ENCODE measurements around the gene LONP1. TPM values are rescaled to one million over a fixed set of nuclear protein-coding genes. Genes with fewer than 3 reads are reported as not detected.

Gene LONP1
- total RNA-seq, 1 experiment from 2014 or later = 113 TPM

DNA sequence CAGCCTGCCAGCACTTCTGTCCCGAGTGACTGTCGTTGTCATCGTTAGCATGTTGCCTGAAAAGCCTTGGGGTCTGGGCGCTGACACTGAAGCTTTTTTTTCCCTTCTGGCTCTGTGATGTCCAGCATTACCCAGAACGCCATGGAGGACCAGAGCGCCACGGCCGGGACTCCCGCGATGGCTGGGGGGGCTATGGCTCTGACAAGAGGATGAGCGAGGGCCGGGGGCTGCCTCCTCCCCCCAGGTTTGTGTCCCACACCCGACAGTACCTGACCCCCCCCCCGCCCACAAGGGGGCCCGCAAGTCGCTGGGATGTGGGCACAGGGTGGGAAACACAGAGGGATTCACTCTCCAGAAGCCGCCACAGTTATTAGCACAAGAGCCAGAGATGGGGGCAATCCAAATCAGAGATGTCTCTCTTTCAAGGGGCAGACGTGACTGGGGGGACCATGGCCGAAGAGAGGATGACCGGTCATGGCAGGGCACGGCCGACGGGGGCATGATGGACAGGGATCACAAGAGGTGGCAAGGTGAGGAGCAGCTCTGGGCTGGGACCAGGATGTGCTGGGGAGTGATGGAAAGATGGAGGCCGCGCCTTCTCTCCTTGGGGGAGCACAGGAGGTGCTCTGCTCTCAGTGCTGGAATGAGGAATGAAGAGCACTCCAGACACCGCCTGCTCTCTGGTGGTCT lies 52.9 kb downstream of the LONP1 start:
- no peaks in the 10 kb centered on the region for H3K79me1 ChIP-seq (ENCODE audit: insufficient read depth, low read depth, low read length, poor library complexity, severe bottlenecking)
- no peaks in the 10 kb centered on the region for H3K23me2 ChIP-seq (ENCODE audit: insufficient read length, low read depth, low read length, poor library complexity, severe bottlenecking)
- no peak for DNase-seq
- TF ChIP-seq, protein P1, sequence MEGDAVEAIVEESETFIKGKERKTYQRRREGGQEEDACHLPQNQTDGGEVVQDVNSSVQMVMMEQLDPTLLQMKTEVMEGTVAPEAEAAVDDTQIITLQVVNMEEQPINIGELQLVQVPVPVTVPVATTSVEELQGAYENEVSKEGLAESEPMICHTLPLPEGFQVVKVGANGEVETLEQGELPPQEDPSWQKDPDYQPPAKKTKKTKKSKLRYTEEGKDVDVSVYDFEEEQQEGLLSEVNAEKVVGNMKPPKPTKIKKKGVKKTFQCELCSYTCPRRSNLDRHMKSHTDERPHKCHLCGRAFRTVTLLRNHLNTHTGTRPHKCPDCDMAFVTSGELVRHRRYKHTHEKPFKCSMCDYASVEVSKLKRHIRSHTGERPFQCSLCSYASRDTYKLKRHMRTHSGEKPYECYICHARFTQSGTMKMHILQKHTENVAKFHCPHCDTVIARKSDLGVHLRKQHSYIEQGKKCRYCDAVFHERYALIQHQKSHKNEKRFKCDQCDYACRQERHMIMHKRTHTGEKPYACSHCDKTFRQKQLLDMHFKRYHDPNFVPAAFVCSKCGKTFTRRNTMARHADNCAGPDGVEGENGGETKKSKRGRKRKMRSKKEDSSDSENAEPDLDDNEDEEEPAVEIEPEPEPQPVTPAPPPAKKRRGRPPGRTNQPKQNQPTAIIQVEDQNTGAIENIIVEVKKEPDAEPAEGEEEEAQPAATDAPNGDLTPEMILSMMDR (conservative IDR thresholded peaks at IDR 0.05) = no peak
- no peak overlapping the region for H3K14ac ChIP-seq (ENCODE audit: insufficient read depth, low read length)
- no peak overlapping the region for H4K91ac ChIP-seq (ENCODE audit: insufficient read length, low read depth, low read length)
- H3K9me3 ChIP-seq (ENCODE audit: control insufficient read depth, low read depth, low read length) = no peaks in the 10 kb centered on the region
- H3T11ph ChIP-seq (ENCODE audit: low read length) = no peak overlapping the region
- H3K4ac ChIP-seq (ENCODE audit: low read depth, low read length) = no peak overlapping the region
- no CpG with 5 or more reads among the region's 26 CpGs for WGBS (ENCODE audit: extremely low coverage, insufficient read length, low lambda C conversion rate)
- H3K4me1 Mint-ChIP-seq = peaks cover 7 to 14% of the 10 kb centered on the region in 2 experiments
- peaks cover 43 to 86% (median 70%) of the 10 kb centered on the region in 3 experiments; a peak in 6 of 7 replicates for H3K36me3 Mint-ChIP-seq (ENCODE audit: insufficient read depth in 1 of 3, low read depth in 3 of 3)
- H4K20me1 ChIP-seq (ENCODE audit: control insufficient read depth, insufficient read depth, insufficient read length) = peaks cover 4% of the 10 kb centered on the region
- no peak overlapping the region for H3K18ac ChIP-seq (ENCODE audit: insufficient read length, low read depth, low read length)
- H3K9me3 Mint-ChIP-seq = no peaks in the 10 kb centered on the region
- H2BK12ac ChIP-seq (ENCODE audit: insufficient read length, low read depth, low read length) = no peak overlapping the region
- H3K9ac ChIP-seq (ENCODE audit: extremely low read depth, insufficient read length, low read length) = no peak overlapping the region
- no peak overlapping the region for H2AK5ac ChIP-seq (ENCODE audit: insufficient read length, low read length)
- H3K27ac Mint-ChIP-seq = peak overlapping the region in 2 of 3 experiments; percentile 91 to 94; a peak in 4 of 7 replicates
- H3K79me2 ChIP-seq (ENCODE audit: insufficient read depth, low read length) = no peaks in the 10 kb centered on the region
- H2BK5ac ChIP-seq (ENCODE audit: insufficient read length, low read length) = no peak overlapping the region
- H3K27ac ChIP-seq (ENCODE audit: insufficient read length, low read depth, low read length) = no peak overlapping the region
- H3K27me3 Mint-ChIP-seq (ENCODE audit: low read depth) = no peaks in the 10 kb centered on the region; the same call in 1 of the 2 replicates
- no peak overlapping the region for H2AFZ ChIP-seq (ENCODE audit: low read length)
- no peak overlapping the region for H3K4me2 ChIP-seq (ENCODE audit: insufficient read depth, insufficient read length, low read length)
- H2BK20ac ChIP-seq (ENCODE audit: low read depth, low read length, poor library complexity, severe bottlenecking) = no peak overlapping the region
- H2BK15ac ChIP-seq (ENCODE audit: low read depth, low read length) = no peak overlapping the region
- no peak overlapping the region for H4K5ac ChIP-seq (ENCODE audit: insufficient read length, low read depth, low read length)
- H3K27me3 ChIP-seq (ENCODE audit: insufficient read depth, low read length) = no peaks in the 10 kb centered on the region
- no peak overlapping the region for H4K8ac ChIP-seq (replicated peaks; ENCODE audit: insufficient read length, low read depth, low read length)
- H2BK120ac ChIP-seq (ENCODE audit: low read depth, low read length, poor library complexity, severe bottlenecking) = no peak overlapping the region
- H3K4me3 Mint-ChIP-seq = no peak overlapping the region; a peak in 1 of 5 replicates
- H3K23ac ChIP-seq (ENCODE audit: insufficient read length, low read depth, low read length) = no peak overlapping the region
- no peaks in the 10 kb centered on the region for H3K4me1 ChIP-seq (ENCODE audit: insufficient read depth, low read length)
- no peak overlapping the region for H3K56ac ChIP-seq (ENCODE audit: insufficient read length, low read depth, low read length)
